GM12878 (cell line): ENCODE results near the gene PXT1.
"Not testable (repeated sequence)": the region's sequence is repeated elsewhere in the genome, so short reads cannot be mapped to it uniquely, and the experiment has no call there.

Source experiments
- CREB1 ChIP-seq: IDR thresholded peaks from 2 replicates; pipeline ENCODE4 v1.6.1; 2012; ENCODE audit warnings: low read depth, mild to moderate bottlenecking, inconsistent platforms
- PML ChIP-seq: IDR thresholded peaks from 2 replicates; pipeline ENCODE4 v1.6.1; 2012; ENCODE audit warnings: low read length, inconsistent platforms

GRCh38 chr6:36364061-36364635 is 78.5 kb downstream of the PXT1 start:
- TF ChIP-seq PML, CREB1: not testable (repeated sequence)
